Measurements from ENCODE around the gene ZNF516.

DNA sequence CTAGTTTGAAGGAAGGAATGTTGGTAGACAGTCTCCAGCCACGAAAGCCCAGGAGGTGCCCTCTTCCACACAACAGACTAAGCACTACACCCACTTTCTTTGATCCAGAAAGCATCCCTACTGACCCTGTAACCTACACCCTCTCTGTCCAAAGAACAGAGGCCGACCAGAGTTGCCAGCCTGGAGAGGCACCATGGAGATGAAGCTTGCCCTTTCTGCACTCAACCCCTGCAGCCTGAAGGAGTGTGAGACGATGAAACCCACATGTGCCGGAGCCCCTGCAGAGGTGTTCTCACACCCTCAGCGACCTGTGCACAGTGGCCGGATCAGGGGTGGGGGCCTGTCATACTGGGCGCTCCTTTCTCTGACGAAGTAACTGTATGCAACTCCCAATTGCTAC, 136.3 kb downstream of the ZNF516 start:
- TF ChIP-seq POLR2A (IDR thresholded peaks at IDR 0.05) (no peak), POLR2AphosphoS5 (IDR thresholded peaks at IDR 0.05) (no peak)
- TF ChIP-seq, protein P1, sequence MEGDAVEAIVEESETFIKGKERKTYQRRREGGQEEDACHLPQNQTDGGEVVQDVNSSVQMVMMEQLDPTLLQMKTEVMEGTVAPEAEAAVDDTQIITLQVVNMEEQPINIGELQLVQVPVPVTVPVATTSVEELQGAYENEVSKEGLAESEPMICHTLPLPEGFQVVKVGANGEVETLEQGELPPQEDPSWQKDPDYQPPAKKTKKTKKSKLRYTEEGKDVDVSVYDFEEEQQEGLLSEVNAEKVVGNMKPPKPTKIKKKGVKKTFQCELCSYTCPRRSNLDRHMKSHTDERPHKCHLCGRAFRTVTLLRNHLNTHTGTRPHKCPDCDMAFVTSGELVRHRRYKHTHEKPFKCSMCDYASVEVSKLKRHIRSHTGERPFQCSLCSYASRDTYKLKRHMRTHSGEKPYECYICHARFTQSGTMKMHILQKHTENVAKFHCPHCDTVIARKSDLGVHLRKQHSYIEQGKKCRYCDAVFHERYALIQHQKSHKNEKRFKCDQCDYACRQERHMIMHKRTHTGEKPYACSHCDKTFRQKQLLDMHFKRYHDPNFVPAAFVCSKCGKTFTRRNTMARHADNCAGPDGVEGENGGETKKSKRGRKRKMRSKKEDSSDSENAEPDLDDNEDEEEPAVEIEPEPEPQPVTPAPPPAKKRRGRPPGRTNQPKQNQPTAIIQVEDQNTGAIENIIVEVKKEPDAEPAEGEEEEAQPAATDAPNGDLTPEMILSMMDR (IDR thresholded peaks at IDR 0.05), result no peak
